HEK293 (cell line): ENCODE measurements around the gene AHCYL2.

Experiments used
- PRDM1 ChIP-seq: fragments of 450-650 bp; formaldehyde crosslinking; IDR thresholded peaks from 2 replicates; pipeline ENCODE4; 2016; ENCODE audit warnings: missing biosample characterization, missing genetic modification characterization
- ZNF138 ChIP-seq: fragments of 450-650 bp; formaldehyde crosslinking; IDR thresholded peaks from 2 replicates; pipeline ENCODE4 v1.5.1; 2016; ENCODE audit warnings: missing biosample characterization, missing genetic modification characterization, borderline replicate concordance
- ZNF510 ChIP-seq: fragments of 450-650 bp; formaldehyde crosslinking; IDR thresholded peaks from 2 replicates; pipeline ENCODE4 v1.5.1; 2018; ENCODE audit warnings: mild to moderate bottlenecking, missing genetic modification characterization, missing biosample characterization; ENCODE audit not compliant: insufficient replicate concordance

DNA sequence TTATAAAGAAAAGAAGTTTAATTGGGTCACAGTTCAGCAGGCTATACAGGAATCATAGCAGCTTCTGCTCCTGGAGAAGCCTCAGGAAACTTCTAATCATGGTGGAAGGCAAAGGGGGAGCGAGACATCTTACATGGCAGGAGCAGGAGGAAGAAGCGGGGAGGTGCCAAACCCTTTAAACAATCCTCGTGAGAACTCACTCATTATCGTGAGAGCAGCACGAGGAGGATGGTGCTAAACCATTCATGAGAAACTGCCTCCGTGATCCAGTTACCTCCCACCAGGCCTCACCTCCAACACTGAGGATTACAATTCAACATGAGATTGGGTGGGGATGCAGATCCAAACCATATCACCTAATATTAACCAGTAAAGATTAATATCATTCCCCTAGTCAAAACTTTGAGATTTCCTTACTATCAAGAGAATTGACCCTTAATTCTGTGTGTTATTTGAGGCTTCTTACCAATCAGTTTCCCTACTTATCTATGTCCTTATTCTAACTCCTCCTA is 38.0 kb upstream of the AHCYL2 start:
- TF ChIP-seq ZNF510 (tag by site-specific recombination): no peak
- TF ChIP-seq ZNF138 (tag by site-specific recombination): no peak
- TF ChIP-seq PRDM1 (tag by site-specific recombination): no peak
